Duodenal mucosa (tissue), 2 donors: ENCODE data around the gene CALHM5.
A peak's percentile ranks its signal among the peaks of the same experiment; 100 is the strongest.

Source experiments
- H3K27ac ChIP-seq: one replicate; pipeline ENCODE4 v1.7.0; 2013; ENCODE audit warnings: low read depth, low read length
- H3K27me3 ChIP-seq, 2 donors: one replicate each; pipeline ENCODE4 v1.7.0; 2013; ENCODE audit warnings: low read length in 2 of 2, control low read depth in 1 of 2; ENCODE audit not compliant: insufficient read depth in 2 of 2, control insufficient read depth in 1 of 2
- H3K36me3 ChIP-seq, 2 donors: one replicate each; pipeline ENCODE4 v1.7.0; 2013; ENCODE audit warnings: low read length in 2 of 2, control low read depth in 1 of 2; ENCODE audit not compliant: insufficient read depth in 2 of 2, control insufficient read depth in 1 of 2
- H3K4me1 ChIP-seq, 2 donors: one replicate each; pipeline ENCODE4 v1.7.0; 2013; ENCODE audit warnings: low read length in 2 of 2, control low read depth in 1 of 2; ENCODE audit not compliant: insufficient read depth in 2 of 2, control insufficient read depth in 1 of 2
- H3K4me3 ChIP-seq, 2 donors: one replicate each; pipeline ENCODE4 v1.7.0; 2013; ENCODE audit warnings: low read length in 2 of 2, low read depth in 1 of 2
- H3K9ac ChIP-seq, 2 donors: one replicate each; pipeline ENCODE4 v1.7.0; 2013; ENCODE audit warnings: low read length in 2 of 2, low read depth in 1 of 2
- H3K9me3 ChIP-seq, 2 donors: one replicate each; pipeline ENCODE4 v1.7.0; 2013; ENCODE audit warnings: low read length in 2 of 2, control low read depth in 1 of 2; ENCODE audit not compliant: control insufficient read depth in 1 of 2

CALHM5 gene, protein sequence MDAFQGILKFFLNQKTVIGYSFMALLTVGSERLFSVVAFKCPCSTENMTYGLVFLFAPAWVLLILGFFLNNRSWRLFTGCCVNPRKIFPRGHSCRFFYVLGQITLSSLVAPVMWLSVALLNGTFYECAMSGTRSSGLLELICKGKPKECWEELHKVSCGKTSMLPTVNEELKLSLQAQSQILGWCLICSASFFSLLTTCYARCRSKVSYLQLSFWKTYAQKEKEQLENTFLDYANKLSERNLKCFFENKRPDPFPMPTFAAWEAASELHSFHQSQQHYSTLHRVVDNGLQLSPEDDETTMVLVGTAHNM

DNA sequence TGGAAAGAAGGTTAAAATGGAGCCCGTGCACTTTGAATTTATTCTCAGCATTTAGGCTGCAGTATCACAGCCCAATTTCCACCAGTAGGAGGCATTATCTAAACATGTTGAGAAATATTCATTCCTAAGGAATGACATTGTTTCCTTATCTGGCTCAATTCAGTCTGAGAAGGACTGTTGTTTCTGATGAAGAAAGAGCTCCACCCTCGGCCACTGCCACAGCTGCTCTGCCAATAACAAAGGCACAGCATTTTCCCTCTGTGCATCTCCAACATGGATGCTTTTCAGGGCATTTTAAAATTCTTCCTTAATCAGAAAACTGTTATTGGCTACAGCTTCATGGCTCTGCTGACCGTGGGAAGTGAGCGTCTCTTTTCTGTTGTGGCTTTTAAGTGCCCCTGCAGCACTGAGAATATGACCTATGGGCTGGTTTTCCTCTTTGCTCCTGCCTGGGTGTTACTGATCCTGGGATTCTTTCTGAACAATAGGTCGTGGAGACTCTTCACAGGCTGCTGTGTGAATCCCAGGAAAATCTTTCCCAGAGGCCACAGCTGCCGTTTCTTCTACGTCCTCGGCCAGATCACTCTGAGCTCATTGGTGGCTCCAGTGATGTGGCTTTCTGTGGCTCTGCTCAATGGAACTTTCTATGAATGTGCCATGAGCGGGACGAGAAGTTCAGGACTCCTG lies at the start of gene CALHM5:
Gene CALHM5, plus strand, starts transcription at position 216 of the 687 bp plus-strand sequence. Its CDS starts 58 bp downstream, at position 274.
- H3K9ac ChIP-seq = peak within 1 kb of the TSS; percentile 12 to 28
- H3K27me3 ChIP-seq = no peaks in the 10 kb centered on the region
- peaks cover 0 to 5% of the 10 kb centered on the region in 2 donors for H3K4me1 ChIP-seq
- no peaks in the 10 kb centered on the region for H3K36me3 ChIP-seq
- H3K9me3 ChIP-seq = peaks cover 0 to 8% of the 10 kb centered on the region in 2 donors
- peak within 1 kb of the TSS; percentile 57 for H3K27ac ChIP-seq
- H3K4me3 ChIP-seq = peak within 1 kb of the TSS; percentile 40 to 44

DNA sequence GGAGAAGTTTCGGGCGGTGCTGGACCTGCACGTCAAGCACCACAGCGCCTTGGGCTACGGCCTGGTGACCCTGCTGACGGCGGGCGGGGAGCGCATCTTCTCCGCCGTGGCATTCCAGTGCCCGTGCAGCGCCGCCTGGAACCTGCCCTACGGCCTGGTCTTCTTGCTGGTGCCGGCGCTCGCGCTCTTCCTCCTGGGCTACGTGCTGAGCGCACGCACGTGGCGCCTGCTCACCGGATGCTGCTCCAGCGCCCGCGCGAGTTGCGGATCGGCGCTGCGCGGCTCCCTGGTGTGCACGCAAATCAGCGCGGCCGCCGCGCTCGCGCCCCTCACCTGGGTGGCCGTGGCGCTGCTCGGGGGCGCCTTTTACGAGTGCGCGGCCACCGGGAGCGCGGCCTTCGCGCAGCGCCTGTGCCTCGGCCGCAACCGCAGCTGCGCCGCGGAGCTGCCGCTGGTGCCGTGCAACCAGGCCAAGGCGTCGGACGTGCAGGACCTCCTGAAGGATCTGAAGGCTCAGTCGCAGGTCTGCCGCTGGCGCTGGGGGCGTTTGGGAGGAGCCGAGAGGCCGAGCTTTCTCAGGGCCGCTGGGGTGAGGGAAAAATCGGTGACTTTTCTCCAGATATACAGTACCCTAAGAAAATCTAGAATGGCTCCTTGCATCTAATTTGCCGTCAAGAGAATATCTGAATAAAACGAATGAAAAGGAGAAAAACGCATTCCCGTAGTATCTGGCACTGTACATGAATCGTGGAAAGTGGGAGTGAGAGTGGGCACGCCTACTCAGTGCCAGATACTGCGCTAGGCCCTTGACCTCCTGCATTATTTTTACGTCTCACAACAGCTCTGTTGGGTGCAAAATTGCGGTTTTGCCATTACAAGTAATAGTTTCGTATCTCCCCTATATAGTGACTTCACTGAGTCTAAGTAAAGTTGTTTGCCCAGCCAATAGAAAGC lies 49.2 kb upstream of the CALHM5 start:
- Histone ChIP-seq H3K36me3 (no peaks in the 10 kb centered on the region), H3K9me3 (no peaks in the 10 kb centered on the region), H3K4me3 (peak overlapping the region; percentile 67 to 75), H3K27ac (peak overlapping the region; percentile 48), H3K9ac (peak overlapping the region; percentile 15 to 34), H3K27me3 (peaks cover 0 to 10% of the 10 kb centered on the region in 2 donors), H3K4me1 (peaks cover 8% of the 10 kb centered on the region in 2 donors)

DNA sequence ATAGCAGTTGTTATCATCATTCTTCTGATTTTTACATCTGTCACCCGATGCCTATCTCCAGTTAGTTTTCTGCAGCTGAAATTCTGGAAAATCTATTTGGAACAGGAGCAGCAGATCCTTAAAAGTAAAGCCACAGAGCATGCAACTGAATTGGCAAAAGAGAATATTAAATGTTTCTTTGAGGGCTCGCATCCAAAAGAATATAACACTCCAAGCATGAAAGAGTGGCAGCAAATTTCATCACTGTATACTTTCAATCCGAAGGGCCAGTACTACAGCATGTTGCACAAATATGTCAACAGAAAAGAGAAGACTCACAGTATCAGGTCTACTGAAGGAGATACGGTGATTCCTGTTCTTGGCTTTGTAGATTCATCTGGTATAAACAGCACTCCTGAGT lies 48.1 kb upstream of the CALHM5 start:
- Histone ChIP-seq H3K9me3 (no peaks in the 10 kb centered on the region), H3K9ac (no peak overlapping the region), H3K4me3 (no peak overlapping the region), H3K36me3 (no peaks in the 10 kb centered on the region), H3K27ac (no peak overlapping the region), H3K4me1 (peaks cover 8% of the 10 kb centered on the region in 2 donors), H3K27me3 (peaks cover 0 to 10% of the 10 kb centered on the region in 2 donors)

DNA sequence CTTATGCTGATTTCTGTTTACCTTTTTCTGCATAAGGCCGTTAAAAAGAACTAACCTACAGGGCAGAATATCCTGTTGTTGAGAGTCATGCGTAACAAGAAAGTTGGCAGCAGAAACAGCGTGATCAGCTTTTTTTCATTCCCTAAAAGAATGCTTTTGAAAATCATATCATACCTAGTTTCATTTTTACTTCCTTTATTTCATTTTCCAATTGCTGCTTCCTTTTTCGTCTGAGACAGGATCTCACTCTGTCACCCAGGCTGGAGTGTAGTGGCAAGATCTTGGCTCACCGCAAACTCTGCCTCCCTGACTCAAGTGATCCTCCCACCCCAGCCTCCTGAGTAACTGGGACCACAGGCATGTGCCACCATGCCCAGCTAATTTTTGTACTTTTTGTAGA lies 46.2 kb upstream of the CALHM5 start:
- Histone ChIP-seq H3K27ac (no peak overlapping the region), H3K4me3 (no peak overlapping the region), H3K27me3 (peaks cover 0 to 10% of the 10 kb centered on the region in 2 donors), H3K4me1 (peaks cover 8% of the 10 kb centered on the region in 2 donors), H3K9ac (no peak overlapping the region), H3K36me3 (no peaks in the 10 kb centered on the region), H3K9me3 (no peaks in the 10 kb centered on the region)

DNA sequence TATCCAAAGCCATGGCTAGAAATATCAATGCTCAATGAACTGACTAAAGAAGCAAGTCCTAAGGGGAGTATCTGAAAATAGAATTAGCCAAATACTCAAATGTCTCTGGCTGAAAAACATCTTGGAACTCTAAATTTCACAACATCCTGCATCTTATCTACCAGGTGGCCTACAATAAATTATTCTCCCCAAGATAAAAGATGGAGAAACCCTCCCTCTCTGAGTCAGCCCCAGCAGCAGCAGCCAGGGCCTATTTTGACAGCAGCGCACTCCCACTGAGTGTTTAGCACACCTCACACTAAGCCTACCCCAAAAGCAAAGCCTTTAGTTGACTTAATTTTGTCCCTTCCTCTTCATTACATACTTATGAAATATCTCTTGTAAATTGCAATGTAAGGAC lies 44.3 kb upstream of the CALHM5 start:
- no peak overlapping the region for H3K27ac ChIP-seq
- H3K4me1 ChIP-seq = peaks cover 5 to 8% of the 10 kb centered on the region in 2 donors
- H3K36me3 ChIP-seq = no peaks in the 10 kb centered on the region
- H3K4me3 ChIP-seq = no peak overlapping the region
- H3K9me3 ChIP-seq = no peaks in the 10 kb centered on the region
- H3K27me3 ChIP-seq = peaks cover 0 to 10% of the 10 kb centered on the region in 2 donors
- H3K9ac ChIP-seq = no peak overlapping the region

DNA sequence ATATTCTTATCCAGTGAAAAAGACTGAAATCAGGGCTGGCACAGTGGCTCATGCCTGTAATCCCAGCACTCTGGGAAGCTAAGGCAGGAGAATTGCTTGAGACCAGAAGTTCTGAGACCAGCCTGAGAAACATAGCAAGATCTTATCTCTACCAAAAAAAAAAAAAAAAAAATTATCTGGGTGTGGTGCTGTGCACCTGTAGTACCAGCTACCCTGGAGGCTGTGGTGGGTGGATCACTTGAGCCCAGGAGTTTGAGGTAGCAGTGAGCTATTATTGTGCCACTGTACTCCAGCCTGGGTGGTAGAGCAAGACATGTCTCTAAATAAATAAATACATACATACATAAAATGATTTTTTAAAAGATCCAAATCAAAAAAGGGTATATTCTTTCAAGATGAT lies 43.9 kb upstream of the CALHM5 start:
- no peak overlapping the region for H3K9ac ChIP-seq
- H3K36me3 ChIP-seq = no peaks in the 10 kb centered on the region
- H3K4me1 ChIP-seq = peaks cover 1 to 4% of the 10 kb centered on the region in 2 donors
- no peaks in the 10 kb centered on the region for H3K9me3 ChIP-seq
- peaks cover 0 to 9% of the 10 kb centered on the region in 2 donors for H3K27me3 ChIP-seq
- H3K27ac ChIP-seq = no peak overlapping the region
- no peak overlapping the region for H3K4me3 ChIP-seq

DNA sequence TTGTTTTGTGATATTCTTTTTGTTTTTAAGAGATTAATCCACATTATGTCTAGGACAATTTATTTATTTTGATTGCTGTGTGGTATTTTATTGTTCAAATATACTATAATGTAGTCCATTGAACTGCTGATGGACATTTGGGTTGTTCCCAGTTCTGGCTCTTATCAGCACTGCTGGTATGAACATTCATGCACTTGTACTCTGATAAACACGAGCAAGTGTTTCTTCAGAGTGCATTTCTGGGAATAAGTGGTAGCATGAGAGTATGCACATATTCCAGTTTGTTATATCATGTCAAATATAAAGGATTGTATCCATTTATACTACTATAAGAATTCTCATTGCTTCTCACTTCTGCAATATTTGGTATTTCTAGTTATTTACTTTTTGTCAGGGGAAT lies 43.1 kb upstream of the CALHM5 start:
- H3K9me3 ChIP-seq = no peaks in the 10 kb centered on the region
- H3K27me3 ChIP-seq = peaks cover 0 to 4% of the 10 kb centered on the region in 2 donors
- H3K4me3 ChIP-seq = no peak overlapping the region
- no peaks in the 10 kb centered on the region for H3K4me1 ChIP-seq
- no peak overlapping the region for H3K9ac ChIP-seq
- no peaks in the 10 kb centered on the region for H3K36me3 ChIP-seq
- no peak overlapping the region for H3K27ac ChIP-seq

DNA sequence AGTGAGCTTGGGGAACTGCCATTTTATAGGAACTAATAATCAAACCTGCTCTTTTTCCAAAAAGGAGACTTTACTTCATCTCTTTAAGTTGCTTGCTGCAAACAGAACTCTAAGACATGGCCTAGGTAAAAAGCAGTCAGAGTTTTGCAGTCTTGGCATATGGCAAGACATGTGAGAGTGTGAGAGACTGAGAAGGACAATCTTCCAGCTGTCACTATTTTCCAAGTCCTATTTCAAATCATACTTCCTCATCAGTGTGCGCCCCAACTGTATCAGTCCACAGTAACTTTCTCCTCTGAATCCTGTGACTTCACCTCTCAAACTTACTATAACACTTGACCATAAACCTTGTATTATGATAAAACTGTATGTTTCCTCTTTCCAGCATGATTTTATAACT lies 39.9 kb upstream of the CALHM5 start:
- Histone ChIP-seq H3K36me3 (no peaks in the 10 kb centered on the region), H3K9ac (no peak overlapping the region), H3K27ac (no peak overlapping the region), H3K27me3 (no peaks in the 10 kb centered on the region), H3K9me3 (no peaks in the 10 kb centered on the region), H3K4me1 (peaks cover 0 to 4% of the 10 kb centered on the region in 2 donors), H3K4me3 (no peak overlapping the region)

DNA sequence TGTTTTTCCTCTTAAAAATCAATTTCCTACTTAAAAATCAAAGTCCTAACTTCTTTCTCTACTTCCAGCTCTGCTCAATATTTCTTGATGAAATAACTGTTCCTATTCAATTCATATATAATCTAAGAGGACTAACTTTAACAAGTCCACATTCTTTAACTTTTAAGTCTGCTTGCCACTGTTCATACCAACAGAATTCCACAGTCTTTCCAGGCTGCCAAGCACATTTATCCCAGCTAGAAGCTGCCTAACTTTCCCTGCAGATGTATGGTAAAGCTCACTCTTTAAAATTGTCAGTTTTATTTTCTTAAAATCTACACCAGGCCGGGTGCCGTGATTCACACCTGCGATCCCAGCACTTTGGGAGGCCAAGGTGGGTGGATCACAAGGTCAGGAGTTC lies 38.7 kb upstream of the CALHM5 start:
- no peaks in the 10 kb centered on the region for H3K27me3 ChIP-seq
- H3K9ac ChIP-seq = no peak overlapping the region
- no peaks in the 10 kb centered on the region for H3K36me3 ChIP-seq
- no peak overlapping the region for H3K4me3 ChIP-seq
- H3K27ac ChIP-seq = no peak overlapping the region
- no peaks in the 10 kb centered on the region for H3K9me3 ChIP-seq
- H3K4me1 ChIP-seq = peaks cover 0 to 4% of the 10 kb centered on the region in 2 donors
